B cell (primary cell): ENCODE measurements around the gene JUP. TPM values are rescaled to one million over a fixed set of nuclear protein-coding genes. Genes with fewer than 3 reads are reported as not detected.

Experiments
- ATAC-seq: fragments of 200-7000 bp; cut with Tn5 transposase; one replicate; pipeline ENCODE4 v1.10.0; 2021; ENCODE audit warnings: low read depth, mild to moderate bottlenecking, moderate number of reproducible peaks, moderate library complexity
- CTCF ChIA-PET: fragments of 350-600 bp; sonication (Branson Sonifier 250); formaldehyde crosslinking; loops from one replicate; lab custom pipeline; 2021; ENCODE audit warnings: antibody characterized with exemption, inconsistent platforms; lab: Charles Lee
- POLR2A ChIA-PET: fragments of 350-600 bp; sonication (Branson Sonifier 250); formaldehyde crosslinking; loops from one replicate; lab custom pipeline; 2021; ENCODE audit warnings: antibody characterized with exemption; lab: Charles Lee
- DNase-seq: peaks from one replicate; pipeline ENCODE4 v3.0.0; 2013
- H2AFZ ChIP-seq: 2 replicates; pipeline ENCODE4 v1.6.1; 2012; ENCODE audit warnings: mild to moderate bottlenecking, low read depth, low read length; ENCODE audit not compliant: insufficient read depth, poor library complexity, severe bottlenecking
- H3K27ac ChIP-seq, 2 donors: 1 replicate in 1 of 2; 2 replicates in 1 of 2; pipeline ENCODE4 v1.5.1; 2012 to 2013; ENCODE audit warnings: low read length in 2 of 2, mild to moderate bottlenecking in 2 of 2, moderate library complexity in 1 of 2
- H3K27me3 ChIP-seq, 4 experiments: fragments of 200-600 bp in 1 of 4; sonication (generic) in 1 of 4; replicated peaks in 1 of 4; 1 replicate in 2 of 4; 2 replicates in 2 of 4; pipeline versions ENCODE4 v1.6.1 to v1.7.0; 2013 to 2016; ENCODE audit warnings: low read length in 3 of 4, mild to moderate bottlenecking in 2 of 4, mixed read lengths in 1 of 4, moderate library complexity in 1 of 4; ENCODE audit not compliant: insufficient read depth in 4 of 4, control insufficient read depth in 3 of 4; ENCODE audit errors: control extremely low read depth in 1 of 4
- H3K36me3 ChIP-seq, 2 experiments: replicated peaks in 1 of 2; 1 replicate in 1 of 2; 2 replicates in 1 of 2; pipeline versions ENCODE4 v1.6.1 to v1.7.1; 2013; ENCODE audit warnings: low read length in 1 of 2; ENCODE audit not compliant: insufficient read depth in 2 of 2, control insufficient read depth in 1 of 2; ENCODE audit errors: control extremely low read depth in 1 of 2, extremely low read depth in 1 of 2
- H3K4me1 ChIP-seq, 2 donors: fragments of 200-600 bp in 1 of 2; sonication (generic) in 1 of 2; 1 replicate in 1 of 2; 2 replicates in 1 of 2; pipeline versions ENCODE4 v1.5.1 to v1.6.1; 2013 to 2017; ENCODE audit warnings: low read length in 2 of 2; ENCODE audit not compliant: control insufficient read depth in 2 of 2, insufficient read depth in 2 of 2
- H3K4me2 ChIP-seq: replicated peaks from 2 replicates; pipeline ENCODE3; 2012; ENCODE audit warnings: mild to moderate bottlenecking, low read depth, low read length; ENCODE audit not compliant: poor library complexity, severe bottlenecking
- H3K4me3 ChIP-seq, 5 experiments: fragments of 200-600 bp in 1 of 5; sonication (generic) in 1 of 5; 1 replicate in 3 of 5; 2 replicates in 2 of 5; pipeline versions ENCODE4 v1.5.1 to v1.7.0; 2011 to 2016; ENCODE audit warnings: low read length in 4 of 5, mild to moderate bottlenecking in 4 of 5, low read depth in 2 of 5, control low read depth in 1 of 5, moderate library complexity in 1 of 5; ENCODE audit not compliant: insufficient read depth in 1 of 5; ENCODE audit errors: control extremely low read depth in 1 of 5, extremely low read depth in 1 of 5
- H3K79me2 ChIP-seq: fragments of 200-600 bp; sonication (generic); one replicate; pipeline ENCODE4 v1.6.0; 2016; ENCODE audit warnings: low read length; ENCODE audit not compliant: control insufficient read depth, insufficient read depth
- H3K9ac ChIP-seq: fragments of 200-600 bp; sonication (generic); 2 replicates; pipeline ENCODE4 v1.6.1; 2017; ENCODE audit warnings: mild to moderate bottlenecking, low read length, moderate library complexity
- H3K9me3 ChIP-seq, 3 donors: one replicate each; pipeline versions ENCODE4 v1.6.1 to v1.7.1; 2013; ENCODE audit warnings: low read length in 2 of 3; ENCODE audit not compliant: control insufficient read depth in 2 of 3, insufficient read depth in 1 of 3; ENCODE audit errors: control extremely low read depth in 1 of 3
- H4K20me1 ChIP-seq: 2 replicates; pipeline ENCODE4 v1.6.0; 2012; ENCODE audit warnings: mild to moderate bottlenecking, low read length; ENCODE audit not compliant: insufficient read depth, control insufficient read depth, poor library complexity, severe bottlenecking
- H3K27ac Mint-ChIP-seq: one replicate; pipeline ENCODE4 v1.8.0; 2021; ENCODE audit warnings: mixed read lengths
- H3K27me3 Mint-ChIP-seq: one replicate; pipeline ENCODE4 v1.8.0; 2021; ENCODE audit warnings: mixed read lengths
- H3K4me1 Mint-ChIP-seq: one replicate; pipeline ENCODE4 v1.8.0; 2021; ENCODE audit warnings: mixed read lengths
- H3K4me3 Mint-ChIP-seq: one replicate; pipeline ENCODE4 v1.8.0; 2021; ENCODE audit warnings: mixed read lengths
- H3K9me3 Mint-ChIP-seq: one replicate; pipeline ENCODE4 v1.8.0; 2022; ENCODE audit warnings: mixed read lengths; ENCODE audit not compliant: insufficient read depth
- CTCF ChIP-seq: fragments of 200-600 bp; IDR thresholded peaks from one replicate; pipeline ENCODE4 v1.8.0; 2022; ENCODE audit warnings: antibody characterized with exemption, mild to moderate bottlenecking
- EZH2 ChIP-seq: IDR thresholded peaks from 2 replicates; pipeline ENCODE4 v1.6.1; 2012; ENCODE audit warnings: borderline replicate concordance, low read depth, mild to moderate bottlenecking, moderate library complexity, low read length; ENCODE audit not compliant: insufficient read depth, poor library complexity, severe bottlenecking
- WGBS: methylation state at CpG from one replicate; pipeline ENCODE4 v1.1.5; 2013; ENCODE audit warnings: missing lambda C conversion rate; ENCODE audit not compliant: insufficient coverage; 5-methylcytosine and 5-hydroxymethylcytosine counted together
- intact Hi-C: fragments of 100-400 bp; cut with micrococcal nuclease; formaldehyde crosslinking; loops from one replicate; pipeline ENCODE4 v1.10.0; 2022
- polyA plus RNA-seq: library from polyadenylated mRNA; depleted of rRNA; stranded (reverse); fragments of >200 nt; gene quantifications from 2 replicates; pipeline ENCODE4 v1.2.3, GENCODE V29; 2012
- total RNA-seq, 2 donors: library from RNA; stranded (reverse); fragments of 120-200 nt in 1 of 2; gene quantifications; 1 replicate in 1 of 2; 2 replicates in 1 of 2; pipeline versions ENCODE4 v1.2.3 to v1.2.4, GENCODE V29; 2013 to 2022

JUP gene
- total and polyA plus RNA-seq, 2 donors (not counting 1 experiment from before 2014, with no cell fraction given): 62.9 to 63.3 TPM

GRCh38 chr17:41771389-41772206 is 14.9 kb downstream of the JUP start:
- ChIA-PET CTCF (no interaction called here), POLR2A (no interaction called here)
- H3K27me3 Mint-ChIP-seq: no peaks in the 10 kb centered on the region
- Histone ChIP-seq H3K4me3 (peak overlapping the region in 1 of 5 experiments; percentile 35), H3K9ac (no peak overlapping the region), H4K20me1 (peaks cover 41% of the 10 kb centered on the region), H3K9me3 (no peaks in the 10 kb centered on the region), H3K4me1 (peaks cover 7 to 34% of the 10 kb centered on the region in 2 donors), H3K27ac (peak overlapping the region in 1 of 2 donors; percentile 30), H2AFZ (peak overlapping the region; percentile 42), H3K4me2 (peak overlapping the region; percentile 50), H3K27me3 (no peaks in the 10 kb centered on the region), H3K79me2 (peaks cover 48% of the 10 kb centered on the region), H3K36me3 (peaks cover 0 to 69% of the 10 kb centered on the region in 2 experiments)
- H3K4me1 Mint-ChIP-seq: peaks cover 17% of the 10 kb centered on the region
- DNase-seq (no peak), ATAC-seq (peak; percentile 36)
- intact Hi-C loops: no loop called here
- no peaks in the 10 kb centered on the region for H3K9me3 Mint-ChIP-seq
- WGBS: 63% methylated on average over 16 of the region's 17 CpGs
- TF ChIP-seq EZH2 (no peak), CTCF (no peak)
- peak overlapping the region; percentile 42 for H3K4me3 Mint-ChIP-seq
- H3K27ac Mint-ChIP-seq: peak overlapping the region; percentile 55

- H3K27me3 ChIP-seq: no peaks in the 10 kb centered on the region
- intact Hi-C loops: no loop called here
- peak overlapping the region; percentile 23 for H3K27ac Mint-ChIP-seq
- POLR2A ChIA-PET: no interaction called here
- DNase-seq (no peak), ATAC-seq (no peak)
- H3K27ac ChIP-seq: no peak overlapping the region
- peaks cover 7 to 30% of the 10 kb centered on the region in 2 donors for H3K4me1 ChIP-seq
- WGBS: 78% methylated on average over 3 of the region's 3 CpGs
- peaks cover 17% of the 10 kb centered on the region for H3K4me1 Mint-ChIP-seq
- peaks cover 0 to 71% of the 10 kb centered on the region in 2 experiments for H3K36me3 ChIP-seq
- H3K4me2 ChIP-seq: no peak overlapping the region
- CTCF ChIA-PET: no interaction called here
- TF ChIP-seq CTCF: no peak
- no peak for TF ChIP-seq EZH2
- H4K20me1 ChIP-seq: peaks cover 30% of the 10 kb centered on the region
- no peak overlapping the region for H3K4me3 ChIP-seq
- H3K9me3 ChIP-seq: no peaks in the 10 kb centered on the region
- H3K9me3 Mint-ChIP-seq: no peaks in the 10 kb centered on the region
- H3K9ac ChIP-seq: no peak overlapping the region
- peaks cover 33% of the 10 kb centered on the region for H3K79me2 ChIP-seq
- H3K27me3 Mint-ChIP-seq: no peaks in the 10 kb centered on the region
- no peak overlapping the region for H2AFZ ChIP-seq
- H3K4me3 Mint-ChIP-seq: no peak overlapping the region
These were observed 16.5 kb downstream of the JUP start for GRCh38 chr17:41769985-41770384.
